GM18951 (cell line): Measurements from ENCODE around the gene COL9A1.
"Not testable (repeated sequence)": the region's sequence is repeated elsewhere in the genome, so short reads cannot be mapped to it uniquely, and the experiment has no call there.

Experiments
- POLR2A ChIP-seq: IDR thresholded peaks from 4 replicates; pipeline ENCODE4 v1.6.1; 2011; ENCODE audit warnings: mild to moderate bottlenecking; ENCODE audit not compliant: insufficient read length, insufficient read depth; ENCODE audit errors: extremely low read depth
- in situ Hi-C: fragments of 300-500 bp; cut with MboI; formaldehyde crosslinking; loops from one replicate; pipeline ENCODE4 v1.12.0; 2022; ENCODE audit warnings: low sequenced_read_pairs, mixed read lengths, inconsistent platforms; ENCODE audit not compliant: unreplicated experiment

The COL9A1 gene

GRCh38 chr6:70303034-70303525 is at the start of gene COL9A1:
Gene COL9A1 (minus strand): TSS chr6:70303084. CDS start chr6:70302924, 160 bp downstream.
- TF ChIP-seq POLR2A: no peak

GRCh38 chr6:70351461-70351860 is 48.6 kb upstream of the COL9A1 start:
- TF ChIP-seq POLR2A: no peak
- in situ Hi-C loops: no loop called here

More at GRCh38 chr6:70303034-70303525, at the start of gene COL9A1:
- in situ Hi-C loops: no loop called here

GRCh38 chr6:70345619-70346018 is 42.7 kb upstream of the COL9A1 start:
- in situ Hi-C loops: no loop called here
- TF ChIP-seq POLR2A: no peak

GRCh38 chr6:70343313-70343712 is 40.4 kb upstream of the COL9A1 start:
- in situ Hi-C loops: no loop called here

GRCh38 chr6:70339810-70340209 is 36.9 kb upstream of the COL9A1 start:
- in situ Hi-C loops: not testable (repeated sequence)

More at GRCh38 chr6:70343313-70343712, 40.4 kb upstream of the COL9A1 start:
- no peak for TF ChIP-seq POLR2A

GRCh38 chr6:70338775-70339174 is 35.9 kb upstream of the COL9A1 start:
- TF ChIP-seq POLR2A: no peak
- in situ Hi-C loops: no loop called here

GRCh38 chr6:70337743-70338105 is 34.8 kb upstream of the COL9A1 start:
- in situ Hi-C loops: no loop called here
- no peak for TF ChIP-seq POLR2A

- no peak for TF ChIP-seq POLR2A
- in situ Hi-C loops: no loop called here
Measured at GRCh38 chr6:70336996-70337742, 34.3 kb upstream of the COL9A1 start.

GRCh38 chr6:70327036-70327435 is 24.2 kb upstream of the COL9A1 start:
- no peak for TF ChIP-seq POLR2A
- in situ Hi-C loops: no loop called here

GRCh38 chr6:70325009-70325408 is 22.1 kb upstream of the COL9A1 start:
- no peak for TF ChIP-seq POLR2A

GRCh38 chr6:70317799-70318198 is 14.9 kb upstream of the COL9A1 start:
- in situ Hi-C loops: not testable (repeated sequence)

More at GRCh38 chr6:70325009-70325408, 22.1 kb upstream of the COL9A1 start:
- in situ Hi-C loops: no loop called here

- TF ChIP-seq POLR2A: no peak
- in situ Hi-C loops: no loop called here
Measured at GRCh38 chr6:70315079-70315751, 12.3 kb upstream of the COL9A1 start.

- no peak for TF ChIP-seq POLR2A
- in situ Hi-C loops: no loop called here
Measured at GRCh38 chr6:70314296-70314695, 11.4 kb upstream of the COL9A1 start.

GRCh38 chr6:70312165-70312745 is 9.4 kb upstream of the COL9A1 start:
- TF ChIP-seq POLR2A: no peak
- in situ Hi-C loops: no loop called here

- TF ChIP-seq POLR2A: no peak
- in situ Hi-C loops: no loop called here
Measured at GRCh38 chr6:70310063-70310694, 7.3 kb upstream of the COL9A1 start.
